K562 (cell line): Measurements from ENCODE around the gene PPA1. TPM values are rescaled to one million over a fixed set of nuclear protein-coding genes. Genes with fewer than 3 reads are reported as not detected.

Experiments
- ATF6 ChIP-seq: sonication (generic); formaldehyde crosslinking; IDR thresholded peaks from 2 replicates; pipeline ENCODE4 v1.4.0; 2020; ENCODE audit warnings: mild to moderate bottlenecking, missing genetic modification reagents
- BCOR ChIP-seq: fragments of 450-650 bp; IDR thresholded peaks from 2 replicates; pipeline ENCODE4 v1.6.1; 2016
- DIDO1 ChIP-seq: fragments of 450-650 bp; IDR thresholded peaks from 2 replicates; pipeline ENCODE4 v1.6.1; 2016; ENCODE audit warnings: low read depth, missing biosample characterization, missing genetic modification characterization
- HDAC3 ChIP-seq: fragments of 450-650 bp; IDR thresholded peaks from 2 replicates; pipeline ENCODE4 v1.6.1; 2018; ENCODE audit warnings: borderline replicate concordance, mild to moderate bottlenecking, moderate library complexity; ENCODE audit not compliant: partially characterized antibody
- KAT8 ChIP-seq: fragments of 450-650 bp; IDR thresholded peaks from 2 replicates; pipeline ENCODE4 v1.6.1; 2016; ENCODE audit warnings: low read depth, mild to moderate bottlenecking
- L3MBTL2 ChIP-seq: fragments of 450-650 bp; IDR thresholded peaks from 2 replicates; pipeline ENCODE4 v1.6.1; 2016; ENCODE audit warnings: mild to moderate bottlenecking, moderate library complexity
- NONO ChIP-seq, 2 experiments: fragments of 200-400 bp in 1 of 2; fragments of 450-650 bp in 1 of 2; formaldehyde crosslinking in 1 of 2; IDR thresholded peaks; 2 replicates each; pipeline ENCODE4 v1.6.1; 2017; ENCODE audit warnings: low read depth in 2 of 2, mild to moderate bottlenecking in 2 of 2, moderate library complexity in 2 of 2, low read length in 1 of 2
- NRF1 ChIP-seq, 2 experiments: fragments of 450-650 bp; IDR thresholded peaks in 1 of 2; conservative IDR thresholded peaks in 1 of 2; 2 replicates each; pipeline ENCODE4 v1.6.1; 2014; ENCODE audit warnings: mild to moderate bottlenecking in 2 of 2
- TGIF2 ChIP-seq: sonication (generic); formaldehyde crosslinking; IDR thresholded peaks from 2 replicates; pipeline ENCODE4 v1.8.1; 2022; ENCODE audit warnings: mild to moderate bottlenecking, missing genetic modification reagents, moderate library complexity
- ZNF609 ChIP-seq: sonication (generic); formaldehyde crosslinking; IDR thresholded peaks from 2 replicates; pipeline ENCODE4 v1.8.1; 2023; ENCODE audit warnings: missing genetic modification reagents, mild to moderate bottlenecking, borderline replicate concordance
- ZNF668 ChIP-seq: fragments of 250-450 bp; sonication (Bioruptor Pico); IDR thresholded peaks from 2 replicates; pipeline ENCODE4 v1.8.0; 2022; ENCODE audit warnings: mild to moderate bottlenecking, inconsistent platforms
- polyA plus RNA-seq, 8 experiments: library from polyadenylated mRNA; depleted of rRNA in 4 of 8; stranded (reverse) in 5 of 8; unstranded in 3 of 8; fragments of >200 nt; fragmentation: Nextera tagmentation in 2 of 8; fragmentation: Illumina TruSeq in 1 of 8; extraction: Ambion mirVana in 2 of 8; extraction: Trizol in 1 of 8; gene quantifications; 2 replicates each; pipeline versions ENCODE4 v1.2.1 to v1.2.3, GENCODE V29; 2011 to 2014; ENCODE audit warnings: inconsistent platforms in 1 of 8, missing spikeins in 1 of 8
- total RNA-seq, 7 experiments: library from RNA; depleted of rRNA in 6 of 7; stranded (reverse); fragments of >200 nt in 6 of 7; fragmentation: Illumina TruSeq in 2 of 7; extraction: Trizol in 2 of 7; gene quantifications; 2 replicates each; pipeline versions ENCODE4 v1.2.1 to v1.2.3, GENCODE V29; 2011 to 2021; ENCODE audit warnings: low replicate concordance in 1 of 7
- TF ChIP-seq, protein P1 (sequence below): fragments of 250-450 bp; sonication (Bioruptor Pico); IDR thresholded peaks from 2 replicates; pipeline ENCODE4 v1.4.0; 2020; ENCODE audit warnings: mild to moderate bottlenecking, moderate library complexity
- TF ChIP-seq, protein P2 (sequence below): fragments of 450-650 bp; IDR thresholded peaks from 2 replicates; pipeline ENCODE4 v1.6.1; 2017; ENCODE audit warnings: antibody characterized with exemption, mild to moderate bottlenecking

PPA1 gene
- total and polyA plus RNA-seq, 9 of the 15 experiments (the other 6 are each of a cell fraction or from before 2014, with no cell fraction given) = 301 to 635 (median 471) TPM

GRCh38 chr10:70233109-70233938, at the start of gene PPA1 (continued):
- TF ChIP-seq, protein P1, sequence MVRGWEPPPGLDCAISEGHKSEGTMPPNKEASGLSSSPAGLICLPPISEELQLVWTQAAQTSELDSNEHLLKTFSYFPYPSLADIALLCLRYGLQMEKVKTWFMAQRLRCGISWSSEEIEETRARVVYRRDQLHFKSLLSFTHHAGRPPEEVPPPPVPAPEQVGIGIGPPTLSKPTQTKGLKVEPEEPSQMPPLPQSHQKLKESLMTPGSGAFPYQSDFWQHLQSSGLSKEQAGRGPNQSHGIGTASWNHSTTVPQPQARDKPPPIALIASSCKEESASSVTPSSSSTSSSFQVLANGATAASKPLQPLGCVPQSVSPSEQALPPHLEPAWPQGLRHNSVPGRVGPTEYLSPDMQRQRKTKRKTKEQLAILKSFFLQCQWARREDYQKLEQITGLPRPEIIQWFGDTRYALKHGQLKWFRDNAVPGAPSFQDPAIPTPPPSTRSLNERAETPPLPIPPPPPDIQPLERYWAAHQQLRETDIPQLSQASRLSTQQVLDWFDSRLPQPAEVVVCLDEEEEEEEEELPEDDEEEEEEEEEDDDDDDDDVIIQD = peak; percentile 81; the same call in 1 of the 2 replicates
- TF ChIP-seq HDAC3 (no peak), KAT8 (no peak), L3MBTL2 (peak; percentile 99), ATF6 (CRISPR knock-in tag) (peak; percentile 57; the same call in 1 of the 2 replicates), DIDO1 (tag) (0 out of 2 replicates have a peak, but pooled peaks have one; percentile 54), NRF1 (conservative IDR thresholded peaks at IDR 0.05 in 1 of 2, IDR thresholded peaks at IDR 0.05 in 1 of 2) (peak; percentile 99), ZNF609 (CRISPR knock-in tag) (peak; percentile 6; the same call in 1 of the 2 replicates), BCOR (peak; percentile 63), ZNF668 (CRISPR knock-in tag) (no peak), NONO (IDR thresholded peaks at IDR 0.05; ENCODE audit: low read depth in 2 of 2, low read length in 1 of 2) (peak; percentile 54 to 58; a peak in 3 of 4 replicates), TGIF2 (CRISPR knock-in tag) (0 out of 2 replicates have a peak, but pooled peaks have one; percentile 31)
- TF ChIP-seq, protein P2, sequence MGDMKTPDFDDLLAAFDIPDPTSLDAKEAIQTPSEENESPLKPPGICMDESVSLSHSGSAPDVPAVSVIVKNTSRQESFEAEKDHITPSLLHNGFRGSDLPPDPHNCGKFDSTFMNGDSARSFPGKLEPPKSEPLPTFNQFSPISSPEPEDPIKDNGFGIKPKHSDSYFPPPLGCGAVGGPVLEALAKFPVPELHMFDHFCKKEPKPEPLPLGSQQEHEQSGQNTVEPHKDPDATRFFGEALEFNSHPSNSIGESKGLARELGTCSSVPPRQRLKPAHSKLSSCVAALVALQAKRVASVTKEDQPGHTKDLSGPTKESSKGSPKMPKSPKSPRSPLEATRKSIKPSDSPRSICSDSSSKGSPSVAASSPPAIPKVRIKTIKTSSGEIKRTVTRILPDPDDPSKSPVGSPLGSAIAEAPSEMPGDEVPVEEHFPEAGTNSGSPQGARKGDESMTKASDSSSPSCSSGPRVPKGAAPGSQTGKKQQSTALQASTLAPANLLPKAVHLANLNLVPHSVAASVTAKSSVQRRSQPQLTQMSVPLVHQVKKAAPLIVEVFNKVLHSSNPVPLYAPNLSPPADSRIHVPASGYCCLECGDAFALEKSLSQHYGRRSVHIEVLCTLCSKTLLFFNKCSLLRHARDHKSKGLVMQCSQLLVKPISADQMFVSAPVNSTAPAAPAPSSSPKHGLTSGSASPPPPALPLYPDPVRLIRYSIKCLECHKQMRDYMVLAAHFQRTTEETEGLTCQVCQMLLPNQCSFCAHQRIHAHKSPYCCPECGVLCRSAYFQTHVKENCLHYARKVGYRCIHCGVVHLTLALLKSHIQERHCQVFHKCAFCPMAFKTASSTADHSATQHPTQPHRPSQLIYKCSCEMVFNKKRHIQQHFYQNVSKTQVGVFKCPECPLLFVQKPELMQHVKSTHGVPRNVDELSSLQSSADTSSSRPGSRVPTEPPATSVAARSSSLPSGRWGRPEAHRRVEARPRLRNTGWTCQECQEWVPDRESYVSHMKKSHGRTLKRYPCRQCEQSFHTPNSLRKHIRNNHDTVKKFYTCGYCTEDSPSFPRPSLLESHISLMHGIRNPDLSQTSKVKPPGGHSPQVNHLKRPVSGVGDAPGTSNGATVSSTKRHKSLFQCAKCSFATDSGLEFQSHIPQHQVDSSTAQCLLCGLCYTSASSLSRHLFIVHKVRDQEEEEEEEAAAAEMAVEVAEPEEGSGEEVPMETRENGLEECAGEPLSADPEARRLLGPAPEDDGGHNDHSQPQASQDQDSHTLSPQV = peak; percentile 91
